ENCODE results near the gene DIAPH2.

Gene DIAPH2

DNA sequence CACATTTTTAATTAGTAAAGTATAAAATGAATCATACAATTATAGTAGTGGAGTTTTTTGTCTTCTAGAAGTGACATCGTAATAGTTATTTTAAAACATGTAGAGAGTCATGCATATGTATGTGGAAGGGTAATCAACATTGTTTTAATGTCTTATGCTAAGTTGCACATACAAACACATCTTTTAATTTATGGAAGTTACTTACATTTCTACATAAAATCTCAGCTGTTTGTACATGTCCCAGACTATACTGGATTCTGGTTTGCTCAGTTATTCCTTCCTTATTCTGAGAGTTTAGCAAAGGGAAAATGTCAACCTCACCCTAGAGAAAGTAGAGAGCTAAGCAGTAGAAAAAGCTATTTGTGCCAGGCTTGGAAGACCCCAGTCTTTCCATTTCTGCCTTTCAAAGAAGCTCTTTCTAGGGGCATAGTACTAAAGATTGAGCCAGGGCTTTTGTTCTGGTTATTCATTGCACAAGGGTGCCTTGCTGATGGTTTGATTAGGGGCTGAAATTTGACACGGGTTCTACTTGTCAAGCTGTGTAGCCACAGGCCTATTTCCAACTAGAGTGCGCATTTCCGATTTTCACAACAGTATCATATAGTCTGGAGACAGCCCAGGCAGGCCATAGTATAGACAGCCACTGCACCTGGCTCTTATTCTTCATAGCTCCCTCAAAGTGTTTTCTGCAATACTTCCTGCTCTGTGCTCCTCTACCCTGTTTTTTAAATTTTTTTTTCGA lies 305.4 kb downstream of the DIAPH2 start:
- TF ChIP-seq, protein P1, sequence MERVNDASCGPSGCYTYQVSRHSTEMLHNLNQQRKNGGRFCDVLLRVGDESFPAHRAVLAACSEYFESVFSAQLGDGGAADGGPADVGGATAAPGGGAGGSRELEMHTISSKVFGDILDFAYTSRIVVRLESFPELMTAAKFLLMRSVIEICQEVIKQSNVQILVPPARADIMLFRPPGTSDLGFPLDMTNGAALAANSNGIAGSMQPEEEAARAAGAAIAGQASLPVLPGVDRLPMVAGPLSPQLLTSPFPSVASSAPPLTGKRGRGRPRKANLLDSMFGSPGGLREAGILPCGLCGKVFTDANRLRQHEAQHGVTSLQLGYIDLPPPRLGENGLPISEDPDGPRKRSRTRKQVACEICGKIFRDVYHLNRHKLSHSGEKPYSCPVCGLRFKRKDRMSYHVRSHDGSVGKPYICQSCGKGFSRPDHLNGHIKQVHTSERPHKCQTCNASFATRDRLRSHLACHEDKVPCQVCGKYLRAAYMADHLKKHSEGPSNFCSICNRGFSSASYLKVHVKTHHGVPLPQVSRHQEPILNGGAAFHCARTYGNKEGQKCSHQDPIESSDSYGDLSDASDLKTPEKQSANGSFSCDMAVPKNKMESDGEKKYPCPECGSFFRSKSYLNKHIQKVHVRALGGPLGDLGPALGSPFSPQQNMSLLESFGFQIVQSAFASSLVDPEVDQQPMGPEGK (CRISPR knock-in tag; IDR thresholded peaks at IDR 0.05; ENCODE audit: borderline replicate concordance): no peak
- TF ChIP-seq RARB (CRISPR knock-in tag; IDR thresholded peaks at IDR 0.05): no peak
- TF ChIP-seq, protein P2, sequence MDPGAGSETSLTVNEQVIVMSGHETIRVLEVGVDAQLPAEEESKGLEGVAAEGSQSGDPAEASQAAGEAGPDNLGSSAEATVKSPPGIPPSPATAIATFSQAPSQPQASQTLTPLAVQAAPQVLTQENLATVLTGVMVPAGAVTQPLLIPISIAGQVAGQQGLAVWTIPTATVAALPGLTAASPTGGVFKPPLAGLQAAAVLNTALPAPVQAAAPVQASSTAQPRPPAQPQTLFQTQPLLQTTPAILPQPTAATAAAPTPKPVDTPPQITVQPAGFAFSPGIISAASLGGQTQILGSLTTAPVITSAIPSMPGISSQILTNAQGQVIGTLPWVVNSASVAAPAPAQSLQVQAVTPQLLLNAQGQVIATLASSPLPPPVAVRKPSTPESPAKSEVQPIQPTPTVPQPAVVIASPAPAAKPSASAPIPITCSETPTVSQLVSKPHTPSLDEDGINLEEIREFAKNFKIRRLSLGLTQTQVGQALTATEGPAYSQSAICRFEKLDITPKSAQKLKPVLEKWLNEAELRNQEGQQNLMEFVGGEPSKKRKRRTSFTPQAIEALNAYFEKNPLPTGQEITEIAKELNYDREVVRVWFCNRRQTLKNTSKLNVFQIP (CRISPR knock-in tag; IDR thresholded peaks at IDR 0.05; ENCODE audit: borderline replicate concordance, low read depth): no peak
- TF ChIP-seq TOX (CRISPR knock-in tag; IDR thresholded peaks at IDR 0.05; ENCODE audit: borderline replicate concordance): no peak
- no peak for TF ChIP-seq ZNF565 (CRISPR knock-in tag; conservative IDR thresholded peaks at IDR 0.05; ENCODE audit: low read depth)
- no peak for TF ChIP-seq ISL1 (CRISPR knock-in tag; IDR thresholded peaks at IDR 0.05)
- TF ChIP-seq SNAI2 (CRISPR knock-in tag; IDR thresholded peaks at IDR 0.05): no peak
- no peak for TF ChIP-seq TCF4 (CRISPR knock-in tag; IDR thresholded peaks at IDR 0.05; ENCODE audit: borderline replicate concordance)
- TF ChIP-seq, protein P3, sequence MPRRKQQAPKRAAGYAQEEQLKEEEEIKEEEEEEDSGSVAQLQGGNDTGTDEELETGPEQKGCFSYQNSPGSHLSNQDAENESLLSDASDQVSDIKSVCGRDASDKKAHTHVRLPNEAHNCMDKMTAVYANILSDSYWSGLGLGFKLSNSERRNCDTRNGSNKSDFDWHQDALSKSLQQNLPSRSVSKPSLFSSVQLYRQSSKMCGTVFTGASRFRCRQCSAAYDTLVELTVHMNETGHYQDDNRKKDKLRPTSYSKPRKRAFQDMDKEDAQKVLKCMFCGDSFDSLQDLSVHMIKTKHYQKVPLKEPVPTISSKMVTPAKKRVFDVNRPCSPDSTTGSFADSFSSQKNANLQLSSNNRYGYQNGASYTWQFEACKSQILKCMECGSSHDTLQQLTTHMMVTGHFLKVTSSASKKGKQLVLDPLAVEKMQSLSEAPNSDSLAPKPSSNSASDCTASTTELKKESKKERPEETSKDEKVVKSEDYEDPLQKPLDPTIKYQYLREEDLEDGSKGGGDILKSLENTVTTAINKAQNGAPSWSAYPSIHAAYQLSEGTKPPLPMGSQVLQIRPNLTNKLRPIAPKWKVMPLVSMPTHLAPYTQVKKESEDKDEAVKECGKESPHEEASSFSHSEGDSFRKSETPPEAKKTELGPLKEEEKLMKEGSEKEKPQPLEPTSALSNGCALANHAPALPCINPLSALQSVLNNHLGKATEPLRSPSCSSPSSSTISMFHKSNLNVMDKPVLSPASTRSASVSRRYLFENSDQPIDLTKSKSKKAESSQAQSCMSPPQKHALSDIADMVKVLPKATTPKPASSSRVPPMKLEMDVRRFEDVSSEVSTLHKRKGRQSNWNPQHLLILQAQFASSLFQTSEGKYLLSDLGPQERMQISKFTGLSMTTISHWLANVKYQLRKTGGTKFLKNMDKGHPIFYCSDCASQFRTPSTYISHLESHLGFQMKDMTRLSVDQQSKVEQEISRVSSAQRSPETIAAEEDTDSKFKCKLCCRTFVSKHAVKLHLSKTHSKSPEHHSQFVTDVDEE (CRISPR knock-in tag; IDR thresholded peaks at IDR 0.05): no peak
- TF ChIP-seq ZNF8 (CRISPR knock-in tag; IDR thresholded peaks at IDR 0.05): no peak
- no peak for ATAC-seq

DNA sequence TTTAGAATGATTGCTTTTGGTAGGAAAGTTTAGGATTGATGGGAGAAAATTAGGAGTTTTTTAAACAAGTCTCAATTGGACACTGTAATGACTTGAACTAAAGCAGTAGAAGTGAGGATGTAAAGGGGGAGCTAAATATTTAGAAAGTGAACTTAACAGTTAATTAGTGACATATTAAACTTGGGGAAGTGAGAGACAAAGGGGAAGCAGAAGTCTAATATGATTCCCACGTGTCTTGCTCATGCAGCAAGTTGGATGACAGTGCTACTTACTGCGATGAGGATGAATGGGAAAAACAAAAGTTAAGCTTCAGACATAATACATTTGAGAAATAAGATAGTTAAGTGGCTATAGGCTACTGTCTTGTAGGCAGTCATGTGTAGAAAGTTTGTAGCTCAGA lies 309.5 kb downstream of the DIAPH2 start:
- TF ChIP-seq GLIS3 (CRISPR knock-in tag; IDR thresholded peaks at IDR 0.05) (no peak), ZC3H10 (CRISPR knock-in tag; IDR thresholded peaks at IDR 0.05) (no peak), TOX (CRISPR knock-in tag; IDR thresholded peaks at IDR 0.05; ENCODE audit: borderline replicate concordance) (no peak), RARB (CRISPR knock-in tag; IDR thresholded peaks at IDR 0.05) (no peak), SNAI2 (CRISPR knock-in tag; IDR thresholded peaks at IDR 0.05) (no peak), ZNF565 (CRISPR knock-in tag; conservative IDR thresholded peaks at IDR 0.05; ENCODE audit: low read depth) (no peak), ZFP3 (CRISPR knock-in tag; IDR thresholded peaks at IDR 0.05) (no peak), ZNF70 (CRISPR knock-in tag; IDR thresholded peaks at IDR 0.05) (no peak), ZNF8 (CRISPR knock-in tag; IDR thresholded peaks at IDR 0.05) (no peak), ZFP30 (CRISPR knock-in tag; IDR thresholded peaks at IDR 0.05) (no peak)
- TF ChIP-seq, protein P1 (CRISPR knock-in tag; IDR thresholded peaks at IDR 0.05; ENCODE audit: borderline replicate concordance): no peak
- ATAC-seq: no peak

DNA sequence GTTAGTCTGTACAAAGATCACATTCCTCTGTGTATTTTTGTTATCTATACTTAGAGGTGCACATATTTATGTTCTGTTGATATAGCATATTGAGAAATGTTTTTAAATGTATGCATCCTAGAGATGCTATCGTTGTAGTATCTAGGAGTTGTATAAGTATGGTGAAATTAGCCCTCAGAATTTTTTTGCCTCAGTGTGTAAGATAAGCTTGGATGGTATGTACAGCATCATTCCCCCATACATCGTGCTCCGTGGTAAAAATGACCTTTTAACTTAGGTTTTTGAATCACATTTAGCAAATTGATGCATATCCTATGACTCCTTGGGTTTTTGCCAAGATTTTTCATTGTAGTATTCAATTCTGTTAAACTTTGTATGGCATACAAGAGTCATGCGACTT lies 312.6 kb downstream of the DIAPH2 start:
- no peak for ATAC-seq
- no peak for TF ChIP-seq ZC3H10 (CRISPR knock-in tag; IDR thresholded peaks at IDR 0.05)
- no peak for TF ChIP-seq GLIS3 (CRISPR knock-in tag; IDR thresholded peaks at IDR 0.05)
- no peak for TF ChIP-seq PPARA (CRISPR knock-in tag; IDR thresholded peaks at IDR 0.05; ENCODE audit: borderline replicate concordance)
- TF ChIP-seq ZNF8 (CRISPR knock-in tag; IDR thresholded peaks at IDR 0.05): no peak
- TF ChIP-seq, protein P4, sequence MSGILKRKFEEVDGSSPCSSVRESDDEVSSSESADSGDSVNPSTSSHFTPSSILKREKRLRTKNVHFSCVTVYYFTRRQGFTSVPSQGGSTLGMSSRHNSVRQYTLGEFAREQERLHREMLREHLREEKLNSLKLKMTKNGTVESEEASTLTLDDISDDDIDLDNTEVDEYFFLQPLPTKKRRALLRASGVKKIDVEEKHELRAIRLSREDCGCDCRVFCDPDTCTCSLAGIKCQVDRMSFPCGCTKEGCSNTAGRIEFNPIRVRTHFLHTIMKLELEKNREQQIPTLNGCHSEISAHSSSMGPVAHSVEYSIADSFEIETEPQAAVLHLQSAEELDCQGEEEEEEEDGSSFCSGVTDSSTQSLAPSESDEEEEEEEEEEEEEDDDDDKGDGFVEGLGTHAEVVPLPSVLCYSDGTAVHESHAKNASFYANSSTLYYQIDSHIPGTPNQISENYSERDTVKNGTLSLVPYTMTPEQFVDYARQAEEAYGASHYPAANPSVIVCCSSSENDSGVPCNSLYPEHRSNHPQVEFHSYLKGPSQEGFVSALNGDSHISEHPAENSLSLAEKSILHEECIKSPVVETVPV (CRISPR knock-in tag; IDR thresholded peaks at IDR 0.05): no peak
- no peak for TF ChIP-seq ZFP3 (CRISPR knock-in tag; IDR thresholded peaks at IDR 0.05)
- TF ChIP-seq SNAI2 (CRISPR knock-in tag; IDR thresholded peaks at IDR 0.05): no peak
- no peak for TF ChIP-seq ISL1 (CRISPR knock-in tag; IDR thresholded peaks at IDR 0.05)
- TF ChIP-seq OSR1 (CRISPR knock-in tag; IDR thresholded peaks at IDR 0.05): no peak
- TF ChIP-seq ZNF565 (CRISPR knock-in tag; conservative IDR thresholded peaks at IDR 0.05; ENCODE audit: low read depth): no peak
- TF ChIP-seq BACH2 (CRISPR knock-in tag; IDR thresholded peaks at IDR 0.05; ENCODE audit: borderline replicate concordance): no peak
- no peak for TF ChIP-seq ZFP30 (CRISPR knock-in tag; IDR thresholded peaks at IDR 0.05)
- no peak for TF ChIP-seq TOX (CRISPR knock-in tag; IDR thresholded peaks at IDR 0.05; ENCODE audit: borderline replicate concordance)
- no peak for TF ChIP-seq CSDC2 (CRISPR knock-in tag; IDR thresholded peaks at IDR 0.05)
- TF ChIP-seq, protein P1 (CRISPR knock-in tag; IDR thresholded peaks at IDR 0.05; ENCODE audit: borderline replicate concordance): no peak
- no peak for TF ChIP-seq ARNTL (CRISPR knock-in tag; IDR thresholded peaks at IDR 0.05; ENCODE audit: borderline replicate concordance, low read depth)
